ENCODE results near the gene ENOX1.

DNA sequence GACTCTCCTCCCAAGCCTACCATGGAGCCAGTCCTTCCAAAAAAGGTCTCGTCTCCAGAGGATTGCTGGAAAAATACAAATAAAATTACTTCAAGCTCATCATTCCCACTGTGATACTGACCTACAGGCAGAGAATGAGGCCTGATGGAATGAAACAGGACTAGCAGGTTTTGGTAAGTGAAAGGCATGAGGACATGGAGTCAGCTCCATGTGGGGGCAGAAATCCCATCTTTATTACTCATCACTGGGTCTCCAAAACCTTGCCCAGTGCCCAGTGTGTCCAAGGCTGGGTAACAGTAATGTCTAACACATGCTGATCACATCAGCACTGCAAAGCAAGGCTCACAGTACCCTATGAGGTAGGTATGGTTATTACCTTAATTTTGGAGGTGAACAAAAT, 528.0 kb downstream of the ENOX1 start:
- TF ChIP-seq CTCF (IDR thresholded peaks at IDR 0.05): no peak
- no peak for TF ChIP-seq POLR2A (IDR thresholded peaks at IDR 0.05)

All from testis (tissue), 2 donors.